SK-N-MC (cell line): ENCODE measurements around the gene STAG1.

Source experiments
- EZH2 ChIP-seq: fragments of 200-600 bp; sonication (generic); IDR thresholded peaks from one replicate; pipeline ENCODE4 v1.6.1; 2017; ENCODE audit warnings: antibody characterized with exemption
- FOXP2 ChIP-seq: optimal IDR thresholded peaks from 2 replicates; pipeline ENCODE3; 2011; ENCODE audit warnings: mild to moderate bottlenecking, moderate library complexity; ENCODE audit not compliant: insufficient read depth; ENCODE audit errors: extremely low read length, control extremely low read depth
- POLR2AphosphoS5 ChIP-seq: IDR thresholded peaks from 2 replicates; pipeline ENCODE4 v1.6.1; 2012; ENCODE audit warnings: mild to moderate bottlenecking, low read depth, low read length, borderline replicate concordance

- TF ChIP-seq EZH2 (no peak), POLR2AphosphoS5 (no peak), FOXP2 (no peak)
These were observed 121.3 kb downstream of the STAG1 start for GRCh38 chr3:136630915-136631314.
